ENCODE measurements around the gene STYX. TPM values are rescaled to one million over a fixed set of nuclear protein-coding genes. Genes with fewer than 3 reads are reported as not detected.

STYX gene
- polyA plus RNA-seq, 1 of the 3 experiments (the other 2 are of a cell fraction): 3.5 TPM

- Histone ChIP-seq H3K9me3 (no peaks in the 10 kb centered on the region), H3F3A (replicated peaks; ENCODE audit: insufficient read depth) (peaks cover 52% of the 10 kb centered on the region), H3K4me3 (ENCODE audit: low read depth in 2 of 2, low read length in 1 of 2) (no peak overlapping the region), H3K27ac (ENCODE audit: low read depth in 2 of 2, low read length in 1 of 2) (no peak overlapping the region), H2AFZ (ENCODE audit: low read depth) (no peak overlapping the region), H3K9me2 (no peaks in the 10 kb centered on the region), H3K9ac (no peak overlapping the region), H3K27me3 (ENCODE audit: insufficient read depth) (no peaks in the 10 kb centered on the region), H3K36me3 (replicated peaks in 1 of 2; ENCODE audit: control insufficient read depth in 1 of 2, insufficient read depth in 2 of 2, low read length in 1 of 2) (peaks cover 89% of the 10 kb centered on the region in 2 experiments), H4K20me1 (ENCODE audit: insufficient read depth) (no peaks in the 10 kb centered on the region), H3K4me2 (no peak overlapping the region), H3K4me1 (ENCODE audit: control insufficient read depth in 1 of 2, insufficient read depth in 2 of 2, low read depth in 1 of 2, low read length in 1 of 2) (no peaks in the 10 kb centered on the region), H3K79me2 (ENCODE audit: insufficient read depth) (peaks cover 16% of the 10 kb centered on the region)
- 96% methylated on average over 4 of the region's 4 CpGs for WGBS (ENCODE audit: low lambda C conversion rate)
- POLR2A ChIA-PET: no interaction called here
- TF ChIP-seq, protein P1, sequence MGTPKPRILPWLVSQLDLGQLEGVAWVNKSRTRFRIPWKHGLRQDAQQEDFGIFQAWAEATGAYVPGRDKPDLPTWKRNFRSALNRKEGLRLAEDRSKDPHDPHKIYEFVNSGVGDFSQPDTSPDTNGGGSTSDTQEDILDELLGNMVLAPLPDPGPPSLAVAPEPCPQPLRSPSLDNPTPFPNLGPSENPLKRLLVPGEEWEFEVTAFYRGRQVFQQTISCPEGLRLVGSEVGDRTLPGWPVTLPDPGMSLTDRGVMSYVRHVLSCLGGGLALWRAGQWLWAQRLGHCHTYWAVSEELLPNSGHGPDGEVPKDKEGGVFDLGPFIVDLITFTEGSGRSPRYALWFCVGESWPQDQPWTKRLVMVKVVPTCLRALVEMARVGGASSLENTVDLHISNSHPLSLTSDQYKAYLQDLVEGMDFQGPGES (IDR thresholded peaks at IDR 0.05; ENCODE audit: low read depth, low read length): no peak
- TF ChIP-seq CTCF (IDR thresholded peaks at IDR 0.05): no peak
- no peak for TF ChIP-seq CHD2 (IDR thresholded peaks at IDR 0.05; ENCODE audit: low read length, partially characterized antibody)
- TF ChIP-seq JUND (IDR thresholded peaks at IDR 0.05): no peak
- TF ChIP-seq REST (IDR thresholded peaks at IDR 0.05; ENCODE audit: low read depth, low read length): no peak
- TF ChIP-seq ELF1 (IDR thresholded peaks at IDR 0.05): no peak
- TF ChIP-seq NRF1 (IDR thresholded peaks at IDR 0.05; ENCODE audit: low read depth, low read length): no peak
- no peak for TF ChIP-seq TEAD4 (IDR thresholded peaks at IDR 0.05; ENCODE audit: borderline replicate concordance, insufficient read depth)
- TF ChIP-seq TCF12 (IDR thresholded peaks at IDR 0.05): no peak
- no peak for TF ChIP-seq EZH2phosphoT487 (IDR thresholded peaks at IDR 0.05; ENCODE audit: borderline replicate concordance, low read depth)
- no peak for TF ChIP-seq RCOR1 (IDR thresholded peaks at IDR 0.05; ENCODE audit: low read length)
- TF ChIP-seq RAD21 (IDR thresholded peaks at IDR 0.05; ENCODE audit: low read length): no peak
- TF ChIP-seq, protein P2, sequence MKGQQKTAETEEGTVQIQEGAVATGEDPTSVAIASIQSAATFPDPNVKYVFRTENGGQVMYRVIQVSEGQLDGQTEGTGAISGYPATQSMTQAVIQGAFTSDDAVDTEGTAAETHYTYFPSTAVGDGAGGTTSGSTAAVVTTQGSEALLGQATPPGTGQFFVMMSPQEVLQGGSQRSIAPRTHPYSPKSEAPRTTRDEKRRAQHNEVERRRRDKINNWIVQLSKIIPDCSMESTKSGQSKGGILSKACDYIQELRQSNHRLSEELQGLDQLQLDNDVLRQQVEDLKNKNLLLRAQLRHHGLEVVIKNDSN (IDR thresholded peaks at IDR 0.05; ENCODE audit: borderline replicate concordance, low read depth): no peak
- TF ChIP-seq FOSL2 (IDR thresholded peaks at IDR 0.05; ENCODE audit: borderline replicate concordance, low read depth): no peak
- TF ChIP-seq RFX5 (IDR thresholded peaks at IDR 0.05; ENCODE audit: low read length): no peak
- no peak for TF ChIP-seq TAF1 (IDR thresholded peaks at IDR 0.05; ENCODE audit: borderline replicate concordance, low read depth, low read length)
- TF ChIP-seq, protein P3, sequence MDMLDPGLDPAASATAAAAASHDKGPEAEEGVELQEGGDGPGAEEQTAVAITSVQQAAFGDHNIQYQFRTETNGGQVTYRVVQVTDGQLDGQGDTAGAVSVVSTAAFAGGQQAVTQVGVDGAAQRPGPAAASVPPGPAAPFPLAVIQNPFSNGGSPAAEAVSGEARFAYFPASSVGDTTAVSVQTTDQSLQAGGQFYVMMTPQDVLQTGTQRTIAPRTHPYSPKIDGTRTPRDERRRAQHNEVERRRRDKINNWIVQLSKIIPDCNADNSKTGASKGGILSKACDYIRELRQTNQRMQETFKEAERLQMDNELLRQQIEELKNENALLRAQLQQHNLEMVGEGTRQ (IDR thresholded peaks at IDR 0.05; ENCODE audit: borderline replicate concordance, low read depth, low read length): no peak
- TF ChIP-seq, protein P4, sequence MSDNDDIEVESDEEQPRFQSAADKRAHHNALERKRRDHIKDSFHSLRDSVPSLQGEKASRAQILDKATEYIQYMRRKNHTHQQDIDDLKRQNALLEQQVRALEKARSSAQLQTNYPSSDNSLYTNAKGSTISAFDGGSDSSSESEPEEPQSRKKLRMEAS (IDR thresholded peaks at IDR 0.05; ENCODE audit: low read depth): no peak
- no peak for TF ChIP-seq GATA2 (CRISPR knock-in tag; IDR thresholded peaks at IDR 0.05)
- TF ChIP-seq RXRA (IDR thresholded peaks at IDR 0.05; ENCODE audit: borderline replicate concordance, low read depth): no peak
- no peak for DNase-seq
- CTCF ChIA-PET: interaction anchor here (0.7 kb wide), 1 partner anchor 582 kb away, joined by 3 read pairs; no protein-coding TSS in a partner anchor
Observed at GRCh38 chr14:52723514-52724359, 6.2 kb upstream of the STYX start.

All from SK-N-SH (cell line).